Ishikawa (cell line): ENCODE data around the gene PTPN11.

Source experiments
- CEBPB ChIP-seq: IDR thresholded peaks from 2 replicates; pipeline ENCODE4 v1.6.1; 2012
- CREB1 ChIP-seq: IDR thresholded peaks from 2 replicates; pipeline ENCODE4 v1.6.1; 2012; ENCODE audit warnings: low read depth
- EGR1 ChIP-seq: IDR thresholded peaks from 2 replicates; pipeline ENCODE4 v1.6.1; 2012
- EP300 ChIP-seq: IDR thresholded peaks from 2 replicates; pipeline ENCODE4 v1.6.1; 2012; ENCODE audit warnings: borderline replicate concordance
- FOXM1 ChIP-seq: IDR thresholded peaks from 2 replicates; pipeline ENCODE4 v1.6.1; 2012; ENCODE audit warnings: low read depth, borderline replicate concordance
- NFIC ChIP-seq: IDR thresholded peaks from 2 replicates; pipeline ENCODE4 v1.6.1; 2012
- RAD21 ChIP-seq: IDR thresholded peaks from 2 replicates; pipeline ENCODE4 v1.6.1; 2012; ENCODE audit warnings: low read depth
- TAF1 ChIP-seq: IDR thresholded peaks from 2 replicates; pipeline ENCODE4 v1.6.1; 2012; ENCODE audit warnings: low read depth, mild to moderate bottlenecking
- TCF12 ChIP-seq: IDR thresholded peaks from 2 replicates; pipeline ENCODE4 v1.6.1; 2012; ENCODE audit warnings: low read depth
- TEAD4 ChIP-seq: IDR thresholded peaks from 2 replicates; pipeline ENCODE4 v1.6.1; 2012
- YY1 ChIP-seq: IDR thresholded peaks from 2 replicates; pipeline ENCODE4 v1.6.1; 2012; ENCODE audit warnings: low read depth
- ZBTB7A ChIP-seq: IDR thresholded peaks from 2 replicates; pipeline ENCODE4 v1.6.1; 2012; ENCODE audit warnings: low read depth
- TF ChIP-seq, protein P1 (sequence below): IDR thresholded peaks from 2 replicates; pipeline ENCODE4 v1.6.1; 2012
- TF ChIP-seq, protein P2 (sequence below): IDR thresholded peaks from 2 replicates; pipeline ENCODE4 v1.6.1; 2012
- TF ChIP-seq, protein P3 (sequence below): IDR thresholded peaks from 2 replicates; pipeline ENCODE4 v1.6.1; 2012; ENCODE audit warnings: low read depth, mild to moderate bottlenecking

Gene PTPN11

DNA sequence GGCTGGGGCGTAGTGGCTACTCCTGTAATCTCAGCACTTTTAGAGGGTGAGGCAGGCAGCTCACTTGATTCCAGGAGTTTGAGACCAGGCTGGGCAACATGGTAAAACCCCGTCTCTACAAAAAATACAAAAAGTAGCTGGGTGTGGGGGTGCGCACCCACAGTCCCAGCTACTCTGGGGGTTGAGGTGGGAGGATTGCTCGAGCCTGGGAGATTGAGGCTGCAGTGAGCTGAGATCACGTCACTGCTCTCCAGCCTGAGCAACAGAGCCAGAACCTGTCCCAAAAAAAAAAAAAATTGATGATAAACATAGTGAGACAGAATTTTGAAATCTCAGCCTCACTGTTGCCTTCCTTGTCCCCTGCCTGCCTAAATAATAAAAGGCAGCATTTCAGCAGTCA lies 40.0 kb downstream of the PTPN11 start:
- TF ChIP-seq NFIC = no peak
- TF ChIP-seq, protein P1, sequence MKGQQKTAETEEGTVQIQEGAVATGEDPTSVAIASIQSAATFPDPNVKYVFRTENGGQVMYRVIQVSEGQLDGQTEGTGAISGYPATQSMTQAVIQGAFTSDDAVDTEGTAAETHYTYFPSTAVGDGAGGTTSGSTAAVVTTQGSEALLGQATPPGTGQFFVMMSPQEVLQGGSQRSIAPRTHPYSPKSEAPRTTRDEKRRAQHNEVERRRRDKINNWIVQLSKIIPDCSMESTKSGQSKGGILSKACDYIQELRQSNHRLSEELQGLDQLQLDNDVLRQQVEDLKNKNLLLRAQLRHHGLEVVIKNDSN = no peak
- TF ChIP-seq TCF12 = no peak
- no peak for TF ChIP-seq TAF1
- no peak for TF ChIP-seq EGR1
- no peak for TF ChIP-seq CEBPB
- TF ChIP-seq RAD21 = no peak

DNA sequence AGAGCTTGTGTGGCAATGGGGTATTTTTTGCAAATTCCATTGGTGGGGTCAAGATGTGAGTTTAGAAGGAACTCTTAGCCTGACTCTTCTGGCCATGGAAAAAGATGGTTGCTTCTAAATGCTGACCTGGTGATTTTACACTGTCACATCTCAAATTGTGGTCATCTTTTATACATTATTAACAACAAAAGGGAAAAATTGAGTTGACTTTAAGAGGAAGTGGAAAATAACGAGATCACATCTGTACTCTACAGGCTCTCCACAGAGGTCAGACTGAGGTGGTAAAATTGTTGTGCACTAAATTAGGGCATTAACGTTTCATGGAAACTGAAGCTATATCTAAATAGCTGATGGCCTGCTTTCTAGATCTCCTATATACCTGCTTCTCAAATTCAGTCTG lies 44.7 kb downstream of the PTPN11 start:
- TF ChIP-seq CEBPB = no peak
- TF ChIP-seq CREB1 = no peak
- TF ChIP-seq, protein P1 = no peak
- no peak for TF ChIP-seq NFIC
- no peak for TF ChIP-seq RAD21
- TF ChIP-seq EP300 = no peak

DNA sequence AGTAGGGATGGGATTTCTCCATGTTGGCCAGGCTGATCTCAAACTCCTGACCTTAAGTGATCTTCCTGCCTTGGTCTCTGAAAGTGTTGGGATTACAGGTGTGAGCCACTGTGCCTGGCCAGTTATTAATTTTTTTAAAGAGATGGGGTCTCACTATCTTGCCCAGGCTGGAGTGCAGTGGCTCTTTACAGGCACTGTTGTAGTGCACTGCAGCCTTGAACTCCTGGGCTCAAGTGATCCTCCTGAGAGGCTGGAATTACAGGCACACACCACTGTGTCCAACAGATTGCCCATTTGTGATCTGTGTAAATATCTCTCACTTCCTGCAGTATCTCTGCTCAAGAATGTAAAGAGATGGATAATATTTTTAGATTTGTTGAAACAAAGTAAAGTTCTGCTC lies 45.9 kb downstream of the PTPN11 start:
- no peak for TF ChIP-seq CREB1
- TF ChIP-seq TCF12 = no peak
- TF ChIP-seq, protein P1 = no peak
- TF ChIP-seq EP300 = no peak
- TF ChIP-seq, protein P2, sequence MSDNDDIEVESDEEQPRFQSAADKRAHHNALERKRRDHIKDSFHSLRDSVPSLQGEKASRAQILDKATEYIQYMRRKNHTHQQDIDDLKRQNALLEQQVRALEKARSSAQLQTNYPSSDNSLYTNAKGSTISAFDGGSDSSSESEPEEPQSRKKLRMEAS = no peak
- TF ChIP-seq, protein P3, sequence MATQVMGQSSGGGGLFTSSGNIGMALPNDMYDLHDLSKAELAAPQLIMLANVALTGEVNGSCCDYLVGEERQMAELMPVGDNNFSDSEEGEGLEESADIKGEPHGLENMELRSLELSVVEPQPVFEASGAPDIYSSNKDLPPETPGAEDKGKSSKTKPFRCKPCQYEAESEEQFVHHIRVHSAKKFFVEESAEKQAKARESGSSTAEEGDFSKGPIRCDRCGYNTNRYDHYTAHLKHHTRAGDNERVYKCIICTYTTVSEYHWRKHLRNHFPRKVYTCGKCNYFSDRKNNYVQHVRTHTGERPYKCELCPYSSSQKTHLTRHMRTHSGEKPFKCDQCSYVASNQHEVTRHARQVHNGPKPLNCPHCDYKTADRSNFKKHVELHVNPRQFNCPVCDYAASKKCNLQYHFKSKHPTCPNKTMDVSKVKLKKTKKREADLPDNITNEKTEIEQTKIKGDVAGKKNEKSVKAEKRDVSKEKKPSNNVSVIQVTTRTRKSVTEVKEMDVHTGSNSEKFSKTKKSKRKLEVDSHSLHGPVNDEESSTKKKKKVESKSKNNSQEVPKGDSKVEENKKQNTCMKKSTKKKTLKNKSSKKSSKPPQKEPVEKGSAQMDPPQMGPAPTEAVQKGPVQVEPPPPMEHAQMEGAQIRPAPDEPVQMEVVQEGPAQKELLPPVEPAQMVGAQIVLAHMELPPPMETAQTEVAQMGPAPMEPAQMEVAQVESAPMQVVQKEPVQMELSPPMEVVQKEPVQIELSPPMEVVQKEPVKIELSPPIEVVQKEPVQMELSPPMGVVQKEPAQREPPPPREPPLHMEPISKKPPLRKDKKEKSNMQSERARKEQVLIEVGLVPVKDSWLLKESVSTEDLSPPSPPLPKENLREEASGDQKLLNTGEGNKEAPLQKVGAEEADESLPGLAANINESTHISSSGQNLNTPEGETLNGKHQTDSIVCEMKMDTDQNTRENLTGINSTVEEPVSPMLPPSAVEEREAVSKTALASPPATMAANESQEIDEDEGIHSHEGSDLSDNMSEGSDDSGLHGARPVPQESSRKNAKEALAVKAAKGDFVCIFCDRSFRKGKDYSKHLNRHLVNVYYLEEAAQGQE = no peak
- no peak for TF ChIP-seq CEBPB
- TF ChIP-seq EGR1 = no peak
- TF ChIP-seq TAF1 = no peak
- TF ChIP-seq NFIC = no peak
- TF ChIP-seq FOXM1 = no peak
- TF ChIP-seq TEAD4 = no peak
- no peak for TF ChIP-seq ZBTB7A
- TF ChIP-seq YY1 = no peak
- TF ChIP-seq RAD21 = no peak

DNA sequence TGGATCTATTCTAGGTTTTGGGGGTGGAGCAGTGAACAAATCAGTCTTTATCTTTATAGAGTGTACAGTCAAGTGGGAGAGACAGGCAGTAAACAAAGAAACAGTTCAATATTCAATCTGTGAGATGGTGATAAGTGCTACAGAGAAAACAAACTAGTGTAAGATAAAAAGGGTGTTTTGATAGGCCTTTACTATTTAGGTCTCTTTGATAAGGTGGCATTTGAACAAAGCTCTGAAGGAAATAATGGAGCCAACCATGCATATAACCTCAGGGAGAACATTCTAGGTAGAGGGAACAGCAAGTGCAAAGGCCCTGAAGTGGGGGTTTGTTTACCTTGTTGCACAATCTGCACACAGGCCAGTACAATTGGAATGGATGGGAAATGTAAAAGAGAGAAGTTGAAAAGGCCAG lies 47.3 kb downstream of the PTPN11 start:
- peak; percentile 21; the same call in 1 of the 2 replicates for TF ChIP-seq CEBPB
- TF ChIP-seq, protein P2 = no peak

DNA sequence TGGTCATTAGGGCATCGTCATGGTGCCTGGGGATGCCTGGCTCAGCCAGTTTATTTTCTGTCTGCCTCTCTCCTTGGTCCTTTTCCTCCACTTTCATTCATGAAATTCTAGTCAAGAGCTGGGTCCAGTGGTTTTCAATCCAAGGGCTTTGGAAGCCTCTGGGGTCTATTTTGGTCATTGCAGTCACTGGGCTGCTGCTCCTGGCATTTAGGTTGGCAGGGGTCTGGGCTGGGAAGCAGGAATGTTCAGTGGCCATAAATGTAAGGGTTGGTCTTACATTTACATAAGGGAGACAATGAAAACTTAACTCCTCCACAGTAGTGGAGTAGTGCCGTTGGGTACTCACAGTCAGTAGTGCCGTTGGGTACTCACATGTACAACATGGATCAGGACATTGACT lies 48.1 kb downstream of the PTPN11 start:
- TF ChIP-seq EGR1 = no peak
- TF ChIP-seq TCF12 = no peak
- TF ChIP-seq EP300 = no peak
- TF ChIP-seq, protein P1 = no peak
- TF ChIP-seq TEAD4 = no peak
- TF ChIP-seq TAF1 = no peak
- TF ChIP-seq, protein P3 = no peak
- no peak for TF ChIP-seq YY1
- TF ChIP-seq ZBTB7A = no peak
- TF ChIP-seq CREB1 = no peak
- no peak for TF ChIP-seq CEBPB
- TF ChIP-seq RAD21 = no peak
- no peak for TF ChIP-seq NFIC
- TF ChIP-seq, protein P2 = no peak
- no peak for TF ChIP-seq FOXM1
